Neural cell (in vitro differentiated cells): Measurements from ENCODE around the gene TRIM60.
"Not testable (repeated sequence)": the region's sequence is repeated elsewhere in the genome, so short reads cannot be mapped to it uniquely, and the experiment has no call there.

Source experiments
- EP300 ChIP-seq: fragments of 450-650 bp; conservative IDR thresholded peaks from 2 replicates; pipeline ENCODE4 v1.6.1; 2014; ENCODE audit warnings: antibody characterized with exemption, mild to moderate bottlenecking, moderate library complexity; ENCODE audit not compliant: poor library complexity, severe bottlenecking
- EZH2 ChIP-seq: fragments of 200-600, 300-800 bp; shearing (Covaris generic), sonication (generic); IDR thresholded peaks from 2 replicates; pipeline ENCODE4 v1.6.1; 2014; ENCODE audit warnings: antibody characterized with exemption, low read length, borderline replicate concordance, mild to moderate bottlenecking; ENCODE audit not compliant: insufficient read depth, poor library complexity, severe bottlenecking
- MXI1 ChIP-seq: fragments of 450-650 bp; conservative IDR thresholded peaks from 2 replicates; pipeline ENCODE4 v1.6.1; 2014; ENCODE audit warnings: antibody characterized with exemption, mild to moderate bottlenecking; ENCODE audit not compliant: poor library complexity, severe bottlenecking
- POLR2AphosphoS5 ChIP-seq: IDR thresholded peaks from 2 replicates; pipeline ENCODE4 v1.6.1; 2012
- RAD21 ChIP-seq: fragments of 450-650 bp; conservative IDR thresholded peaks from 2 replicates; pipeline ENCODE4 v1.6.1; 2014; ENCODE audit warnings: antibody characterized with exemption, mild to moderate bottlenecking, moderate library complexity
- SMC3 ChIP-seq: fragments of 450-650 bp; conservative IDR thresholded peaks from 2 replicates; pipeline ENCODE4 v1.6.1; 2014; ENCODE audit warnings: antibody characterized with exemption, mild to moderate bottlenecking, moderate library complexity; ENCODE audit not compliant: poor library complexity
- TF ChIP-seq, protein P1 (sequence below): fragments of 450-650 bp; IDR thresholded peaks from 2 replicates; pipeline ENCODE4 v1.5.1; 2014; ENCODE audit warnings: antibody characterized with exemption, mild to moderate bottlenecking, moderate library complexity; ENCODE audit not compliant: poor library complexity, severe bottlenecking
- TF ChIP-seq, protein P2 (sequence below): IDR thresholded peaks from 2 replicates; pipeline ENCODE4 v1.6.1; 2012; ENCODE audit warnings: borderline replicate concordance

DNA sequence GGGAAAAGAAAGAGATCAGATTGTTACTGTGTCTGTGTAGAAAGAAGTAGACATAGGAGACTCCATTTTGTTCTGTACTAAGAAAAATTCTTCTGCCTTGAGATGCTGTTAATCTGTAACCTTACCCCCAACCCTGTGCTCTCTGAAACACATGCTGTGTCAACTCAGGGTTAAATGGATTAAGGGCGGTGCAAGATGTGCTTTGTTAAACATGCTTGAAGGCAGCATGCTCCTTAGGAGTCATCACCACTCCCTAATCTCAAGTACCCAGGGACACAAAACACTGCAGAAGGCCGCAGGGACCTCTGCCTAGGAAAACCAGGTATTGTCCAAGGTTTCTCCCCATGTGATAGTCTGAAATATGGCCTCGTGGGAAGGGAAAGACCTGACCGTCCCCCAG lies 29.8 kb upstream of the TRIM60 start:
- not testable (repeated sequence) for TF ChIP-seq SMC3, EZH2, EP300, RAD21, POLR2AphosphoS5, MXI1
- TF ChIP-seq, protein P1, sequence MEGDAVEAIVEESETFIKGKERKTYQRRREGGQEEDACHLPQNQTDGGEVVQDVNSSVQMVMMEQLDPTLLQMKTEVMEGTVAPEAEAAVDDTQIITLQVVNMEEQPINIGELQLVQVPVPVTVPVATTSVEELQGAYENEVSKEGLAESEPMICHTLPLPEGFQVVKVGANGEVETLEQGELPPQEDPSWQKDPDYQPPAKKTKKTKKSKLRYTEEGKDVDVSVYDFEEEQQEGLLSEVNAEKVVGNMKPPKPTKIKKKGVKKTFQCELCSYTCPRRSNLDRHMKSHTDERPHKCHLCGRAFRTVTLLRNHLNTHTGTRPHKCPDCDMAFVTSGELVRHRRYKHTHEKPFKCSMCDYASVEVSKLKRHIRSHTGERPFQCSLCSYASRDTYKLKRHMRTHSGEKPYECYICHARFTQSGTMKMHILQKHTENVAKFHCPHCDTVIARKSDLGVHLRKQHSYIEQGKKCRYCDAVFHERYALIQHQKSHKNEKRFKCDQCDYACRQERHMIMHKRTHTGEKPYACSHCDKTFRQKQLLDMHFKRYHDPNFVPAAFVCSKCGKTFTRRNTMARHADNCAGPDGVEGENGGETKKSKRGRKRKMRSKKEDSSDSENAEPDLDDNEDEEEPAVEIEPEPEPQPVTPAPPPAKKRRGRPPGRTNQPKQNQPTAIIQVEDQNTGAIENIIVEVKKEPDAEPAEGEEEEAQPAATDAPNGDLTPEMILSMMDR, result not testable (repeated sequence)
- TF ChIP-seq, protein P2, sequence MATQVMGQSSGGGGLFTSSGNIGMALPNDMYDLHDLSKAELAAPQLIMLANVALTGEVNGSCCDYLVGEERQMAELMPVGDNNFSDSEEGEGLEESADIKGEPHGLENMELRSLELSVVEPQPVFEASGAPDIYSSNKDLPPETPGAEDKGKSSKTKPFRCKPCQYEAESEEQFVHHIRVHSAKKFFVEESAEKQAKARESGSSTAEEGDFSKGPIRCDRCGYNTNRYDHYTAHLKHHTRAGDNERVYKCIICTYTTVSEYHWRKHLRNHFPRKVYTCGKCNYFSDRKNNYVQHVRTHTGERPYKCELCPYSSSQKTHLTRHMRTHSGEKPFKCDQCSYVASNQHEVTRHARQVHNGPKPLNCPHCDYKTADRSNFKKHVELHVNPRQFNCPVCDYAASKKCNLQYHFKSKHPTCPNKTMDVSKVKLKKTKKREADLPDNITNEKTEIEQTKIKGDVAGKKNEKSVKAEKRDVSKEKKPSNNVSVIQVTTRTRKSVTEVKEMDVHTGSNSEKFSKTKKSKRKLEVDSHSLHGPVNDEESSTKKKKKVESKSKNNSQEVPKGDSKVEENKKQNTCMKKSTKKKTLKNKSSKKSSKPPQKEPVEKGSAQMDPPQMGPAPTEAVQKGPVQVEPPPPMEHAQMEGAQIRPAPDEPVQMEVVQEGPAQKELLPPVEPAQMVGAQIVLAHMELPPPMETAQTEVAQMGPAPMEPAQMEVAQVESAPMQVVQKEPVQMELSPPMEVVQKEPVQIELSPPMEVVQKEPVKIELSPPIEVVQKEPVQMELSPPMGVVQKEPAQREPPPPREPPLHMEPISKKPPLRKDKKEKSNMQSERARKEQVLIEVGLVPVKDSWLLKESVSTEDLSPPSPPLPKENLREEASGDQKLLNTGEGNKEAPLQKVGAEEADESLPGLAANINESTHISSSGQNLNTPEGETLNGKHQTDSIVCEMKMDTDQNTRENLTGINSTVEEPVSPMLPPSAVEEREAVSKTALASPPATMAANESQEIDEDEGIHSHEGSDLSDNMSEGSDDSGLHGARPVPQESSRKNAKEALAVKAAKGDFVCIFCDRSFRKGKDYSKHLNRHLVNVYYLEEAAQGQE, result not testable (repeated sequence)
